Caco-2 (cell line): ENCODE measurements around the gene CLIP2. TPM values are rescaled to one million over a fixed set of nuclear protein-coding genes. Genes with fewer than 3 reads are reported as not detected.

Experiments
- BruUV-seq: library from RNA; stranded (reverse); fragments of 400-500 nt; replicated peaks from 2 replicates; lab custom pipeline; 2021; lab: Mats Ljungman, UMichigan
- CTCF ChIA-PET: fragments of 300-600 bp; sonication (Branson Sonifier 250); formaldehyde crosslinking; loops from one replicate; lab custom pipeline; 2022; ENCODE audit warnings: antibody characterized with exemption; lab: Charles Lee
- POLR2A ChIA-PET: fragments of 300-600 bp; sonication (Branson Sonifier 250); formaldehyde crosslinking; loops from one replicate; lab custom pipeline; 2022; ENCODE audit warnings: antibody characterized with exemption; lab: Charles Lee
- DNase-seq, 2 experiments: peaks; one replicate each; pipeline versions ENCODE4 v3.0.0 to v3.0.0-alpha.2; 2020 to 2022
- H3K27me3 ChIP-seq: replicated peaks from 2 replicates; pipeline ENCODE4 v1.6.0; 2011; ENCODE audit warnings: low read length; ENCODE audit not compliant: control insufficient read depth, insufficient read depth
- H3K36me3 ChIP-seq: 2 replicates; pipeline ENCODE4 v1.5.1; 2011; ENCODE audit warnings: low read length; ENCODE audit not compliant: control insufficient read depth, insufficient read depth
- H3K4me1 ChIP-seq: fragments of 250-450 bp; sonication (Bioruptor Pico); 2 replicates; pipeline ENCODE4 v1.5.1; 2020; ENCODE audit warnings: mild to moderate bottlenecking
- H3K4me3 ChIP-seq: 2 replicates; pipeline ENCODE4 v1.5.1; 2011; ENCODE audit warnings: low read depth, mild to moderate bottlenecking, control low read depth, low read length
- H3K9me3 ChIP-seq: fragments of 250-450 bp; sonication (Bioruptor Pico); 2 replicates; pipeline ENCODE4 v1.5.1; 2020; ENCODE audit warnings: mild to moderate bottlenecking, moderate library complexity
- H3K27ac Mint-ChIP-seq: one replicate; pipeline ENCODE4 v1.8.0; 2022; ENCODE audit warnings: mixed read lengths; ENCODE audit not compliant: unreplicated experiment
- H3K27me3 Mint-ChIP-seq: one replicate; pipeline ENCODE4 v1.8.0; 2022; ENCODE audit warnings: mixed read lengths; ENCODE audit not compliant: insufficient read depth, unreplicated experiment
- H3K36me3 Mint-ChIP-seq: one replicate; pipeline ENCODE4 v1.8.0; 2022; ENCODE audit warnings: mild to moderate bottlenecking, mixed read lengths; ENCODE audit not compliant: insufficient read depth, unreplicated experiment
- H3K4me1 Mint-ChIP-seq: one replicate; pipeline ENCODE4 v1.8.0; 2022; ENCODE audit warnings: low read depth, mixed read lengths; ENCODE audit not compliant: unreplicated experiment
- H3K4me3 Mint-ChIP-seq: one replicate; pipeline ENCODE4 v1.8.0; 2022; ENCODE audit warnings: mild to moderate bottlenecking, moderate library complexity, mixed read lengths; ENCODE audit not compliant: unreplicated experiment
- H3K9me3 Mint-ChIP-seq: one replicate; pipeline ENCODE4 v1.8.0; 2022; ENCODE audit warnings: mixed read lengths; ENCODE audit not compliant: unreplicated experiment
- CTCF ChIP-seq, 2 experiments: fragments of 200-600 bp in 1 of 2; IDR thresholded peaks; 1 replicate in 1 of 2; 2 replicates in 1 of 2; pipeline versions ENCODE4 v1.5.1 to v1.8.0; 2011 to 2022; ENCODE audit warnings: antibody characterized with exemption in 1 of 2, control low read depth in 1 of 2, inconsistent platforms in 1 of 2, low read depth in 1 of 2, low read length in 1 of 2, mild to moderate bottlenecking in 1 of 2, moderate library complexity in 1 of 2; ENCODE audit not compliant: insufficient read depth in 1 of 2, severe bottlenecking in 1 of 2, unreplicated experiment in 1 of 2
- intact Hi-C: fragments of 100-400 bp; cut with micrococcal nuclease; formaldehyde crosslinking; loops from one replicate; pipeline ENCODE4 v1.10.0; 2022; ENCODE audit not compliant: unreplicated experiment
- total RNA-seq: library from RNA; stranded (reverse); gene quantifications from 2 replicates; pipeline ENCODE4 v1.2.3, GENCODE V29; 2022

The CLIP2 gene
- total RNA-seq, 1 experiment from 2014 or later = 19.5 TPM

- no peak for TF ChIP-seq CTCF (IDR thresholded peaks at IDR 0.05; ENCODE audit: insufficient read depth in 1 of 2, low read depth in 1 of 2, low read length in 1 of 2, severe bottlenecking in 1 of 2, unreplicated experiment in 1 of 2)
- Mint-ChIP-seq H3K4me1 (peaks cover 7% of the 10 kb centered on the region), H3K27ac (no peak overlapping the region), H3K27me3 (no peaks in the 10 kb centered on the region), H3K4me3 (no peak overlapping the region), H3K36me3 (peaks cover 18% of the 10 kb centered on the region), H3K9me3 (no peaks in the 10 kb centered on the region)
- no peaks in the 10 kb centered on the region for H3K27me3 ChIP-seq
- POLR2A ChIA-PET = no interaction called here
- H3K4me3 ChIP-seq = no peak overlapping the region
- intact Hi-C loops = no loop called here
- 0 out of 2 replicates have a peak, but pooled peaks cover 3% of the 10 kb centered on the region for H3K4me1 ChIP-seq
- DNase-seq = no peak
- BruUV-seq = no TSS peak
- CTCF ChIA-PET = interaction anchor here (0.9 kb wide), 1 partner anchor 192 kb away, joined by 11 read pairs; no protein-coding TSS in a partner anchor
- H3K9me3 ChIP-seq = no peaks in the 10 kb centered on the region
- H3K36me3 ChIP-seq = peaks cover 2% of the 10 kb centered on the region
Measured at GRCh38 chr7:74398426-74398825, 109.2 kb downstream of the CLIP2 start.

GRCh38 chr7:74399006-74399405, 109.8 kb downstream of the CLIP2 start:
- H3K27ac Mint-ChIP-seq = no peak overlapping the region
- ChIA-PET POLR2A (no interaction called here), CTCF (interaction anchor here (0.9 kb wide), 1 partner anchor 193 kb away, joined by 11 read pairs; no protein-coding TSS in a partner anchor)
- DNase-seq = no peak
- no peak overlapping the region for H3K4me3 Mint-ChIP-seq
- no peaks in the 10 kb centered on the region for H3K27me3 Mint-ChIP-seq
- TF ChIP-seq CTCF (IDR thresholded peaks at IDR 0.05; ENCODE audit: insufficient read depth in 1 of 2, low read depth in 1 of 2, low read length in 1 of 2, severe bottlenecking in 1 of 2, unreplicated experiment in 1 of 2) = no peak
- peaks cover 22% of the 10 kb centered on the region for H3K36me3 Mint-ChIP-seq
- intact Hi-C loops = no loop called here
- no peaks in the 10 kb centered on the region for H3K9me3 ChIP-seq
- peaks cover 2% of the 10 kb centered on the region for H3K36me3 ChIP-seq
- H3K27me3 ChIP-seq = no peaks in the 10 kb centered on the region
- H3K9me3 Mint-ChIP-seq = no peaks in the 10 kb centered on the region
- H3K4me3 ChIP-seq = no peak overlapping the region
- peaks cover 7% of the 10 kb centered on the region for H3K4me1 Mint-ChIP-seq
- H3K4me1 ChIP-seq = 0 out of 2 replicates have a peak, but pooled peaks cover 3% of the 10 kb centered on the region
- no TSS peak for BruUV-seq

GRCh38 chr7:74400420-74401136, 111.4 kb downstream of the CLIP2 start:
- no peak overlapping the region for H3K4me3 ChIP-seq
- POLR2A ChIA-PET = no interaction called here
- no peak for DNase-seq
- intact Hi-C loops = loop anchor here (1.0 to 2.0 kb wide), 2 partner anchors 194 to 332 kb away; no protein-coding TSS in a partner anchor
- no peak overlapping the region for H3K4me3 Mint-ChIP-seq
- BruUV-seq = no TSS peak
- H3K9me3 Mint-ChIP-seq = no peaks in the 10 kb centered on the region
- H3K36me3 ChIP-seq = peaks cover 2% of the 10 kb centered on the region
- H3K27me3 Mint-ChIP-seq = no peaks in the 10 kb centered on the region
- H3K27ac Mint-ChIP-seq = no peak overlapping the region
- H3K36me3 Mint-ChIP-seq = peaks cover 22% of the 10 kb centered on the region
- H3K9me3 ChIP-seq = no peaks in the 10 kb centered on the region
- CTCF ChIA-PET = interaction anchor here (0.5 to 3.3 kb wide), 13 partner anchors 15 to 349 kb away, joined by 3 to 76 read pairs (median 4); no protein-coding TSS in a partner anchor
- H3K4me1 ChIP-seq = no peaks in the 10 kb centered on the region
- TF ChIP-seq CTCF (IDR thresholded peaks at IDR 0.05; ENCODE audit: insufficient read depth in 1 of 2, low read depth in 1 of 2, low read length in 1 of 2, severe bottlenecking in 1 of 2, unreplicated experiment in 1 of 2) = no peak
- no peaks in the 10 kb centered on the region for H3K4me1 Mint-ChIP-seq
- no peaks in the 10 kb centered on the region for H3K27me3 ChIP-seq
